Cardiac muscle cell (in vitro differentiated cells and primary cell): Measurements from ENCODE around the gene MAD1L1. TPM values are rescaled to one million over a fixed set of nuclear protein-coding genes. Genes with fewer than 3 reads are reported as not detected.

Source experiments
- DNase-seq, 2 donors: peaks; one replicate each; pipeline versions ENCODE4 v3.0.0 to v3.0.0-alpha.2; 2010 to 2017; ENCODE audit warnings: low read depth in 1 of 2, low spot score in 1 of 2
- H3K27ac ChIP-seq: fragments of 200-600 bp; sonication (generic); 2 replicates; pipeline ENCODE4 v1.5.1; 2016
- H3K27me3 ChIP-seq: fragments of 200-600 bp; sonication (generic); 2 replicates; pipeline ENCODE4 v1.6.0; 2016; ENCODE audit warnings: control low read depth
- H3K36me3 ChIP-seq: fragments of 200-600 bp; sonication (generic); 2 replicates; pipeline ENCODE4 v1.5.1; 2016; ENCODE audit warnings: control low read depth
- H3K4me1 ChIP-seq: fragments of 200-600 bp; sonication (generic); 2 replicates; pipeline ENCODE4 v1.8.1; 2017; ENCODE audit warnings: low read depth, mild to moderate bottlenecking, mixed run types
- H3K4me3 ChIP-seq: fragments of 200-600 bp; sonication (generic); 2 replicates; pipeline ENCODE4 v1.5.1; 2016; ENCODE audit warnings: mild to moderate bottlenecking
- H3K9me3 ChIP-seq: fragments of 200-600 bp; sonication (generic); 2 replicates; pipeline ENCODE4 v1.5.1; 2017; ENCODE audit warnings: low read depth, mild to moderate bottlenecking, control low read depth
- CTCF ChIP-seq: IDR thresholded peaks from 2 replicates; pipeline ENCODE4 v1.5.1; 2012; ENCODE audit warnings: low read depth, mild to moderate bottlenecking, low read length
- polyA plus RNA-seq: library from polyadenylated mRNA; unstranded; fragments of >200 nt; fragmentation: Nextera tagmentation; extraction: Ambion mirVana; gene quantifications from 2 replicates; pipeline ENCODE4 v1.2.1, GENCODE V29; 2016
- total RNA-seq: library from RNA; depleted of rRNA; stranded (reverse); fragments of >200 nt; gene quantifications from 2 replicates; pipeline ENCODE4 v1.2.3, GENCODE V29; 2016

The MAD1L1 gene
- total RNA-seq (56.2 and 70.6 TPM in 2 replicates), polyA plus RNA-seq (38.3 and 47.0 TPM in 2 replicates)

GRCh38 chr7:2232766-2233520 lies at the start of gene MAD1L1:
TSS of gene MAD1L1 (minus strand) at chr7:2232945. CDS start at chr7:2230133, 2,812 bp downstream.
- H3K4me1 ChIP-seq, result peaks cover 8% of the 10 kb centered on the region
- H3K9me3 ChIP-seq, result no peaks in the 10 kb centered on the region
- H3K36me3 ChIP-seq, result peaks cover 13% of the 10 kb centered on the region
- peak within 1 kb of the TSS; percentile 79 for H3K4me3 ChIP-seq
- peak; percentile 94 to 95 for DNase-seq
- no peaks in the 10 kb centered on the region for H3K27me3 ChIP-seq
- peak within 1 kb of the TSS; percentile 81 for H3K27ac ChIP-seq
- TF ChIP-seq CTCF, result no peak

GRCh38 chr7:2282185-2282751 lies 49.5 kb upstream of the MAD1L1 start:
- peak in 1 of 2 donors; percentile 42 for DNase-seq

GRCh38 chr7:2281541-2281940 lies 48.8 kb upstream of the MAD1L1 start:
- TF ChIP-seq CTCF, result no peak
- Histone ChIP-seq H3K27ac (peak overlapping the region; percentile 54), H3K27me3 (no peaks in the 10 kb centered on the region), H3K36me3 (no peaks in the 10 kb centered on the region), H3K4me3 (no peak overlapping the region), H3K4me1 (peaks cover 8% of the 10 kb centered on the region), H3K9me3 (no peaks in the 10 kb centered on the region)
- peak in 1 of 2 donors; percentile 76 for DNase-seq

More at GRCh38 chr7:2282185-2282751, 49.5 kb upstream of the MAD1L1 start:
- Histone ChIP-seq H3K27me3 (no peaks in the 10 kb centered on the region), H3K36me3 (no peaks in the 10 kb centered on the region), H3K9me3 (no peaks in the 10 kb centered on the region), H3K27ac (peak overlapping the region; percentile 54), H3K4me3 (no peak overlapping the region), H3K4me1 (peaks cover 8% of the 10 kb centered on the region)
- no peak for TF ChIP-seq CTCF

DNA sequence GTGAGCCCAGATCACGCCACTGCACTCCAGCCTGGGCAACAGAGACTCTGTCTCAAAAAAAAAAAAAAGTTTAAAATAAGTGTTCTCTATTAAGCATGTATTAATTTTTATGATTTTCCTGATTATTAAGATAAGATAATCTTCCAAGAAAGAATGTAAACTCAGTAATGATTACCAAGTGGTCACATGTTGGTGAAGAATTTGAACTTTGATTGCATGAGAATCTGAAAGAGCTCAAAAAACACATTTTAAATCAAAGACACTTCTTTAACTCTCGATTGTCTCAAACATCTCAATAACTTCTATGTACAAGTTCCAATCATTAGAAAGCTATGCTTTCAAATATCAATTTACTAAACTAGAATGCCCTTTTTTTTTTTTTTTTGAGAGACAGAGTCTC lies 47.7 kb upstream of the MAD1L1 start:
- Histone ChIP-seq H3K4me3 (no peak overlapping the region), H3K36me3 (no peaks in the 10 kb centered on the region), H3K9me3 (no peaks in the 10 kb centered on the region), H3K27me3 (no peaks in the 10 kb centered on the region), H3K27ac (no peak overlapping the region), H3K4me1 (peaks cover 8% of the 10 kb centered on the region)
- DNase-seq, result no peak
- no peak for TF ChIP-seq CTCF

- TF ChIP-seq CTCF, result no peak
- Histone ChIP-seq H3K27me3 (no peaks in the 10 kb centered on the region), H3K27ac (no peak overlapping the region), H3K4me3 (no peak overlapping the region), H3K36me3 (no peaks in the 10 kb centered on the region), H3K9me3 (no peaks in the 10 kb centered on the region), H3K4me1 (peaks cover 8% of the 10 kb centered on the region)
- peak in 1 of 2 donors; percentile 3 for DNase-seq
Measured at GRCh38 chr7:2279896-2280295, 47.2 kb upstream of the MAD1L1 start.
